ENCODE data around the gene FREM3. TPM values are rescaled to one million over a fixed set of nuclear protein-coding genes. Genes with fewer than 3 reads are reported as not detected.
"Not testable (repeated sequence)": the region's sequence is repeated elsewhere in the genome, so short reads cannot be mapped to it uniquely, and the experiment has no call there.

The FREM3 gene
- total RNA-seq, 3 donors from 2014 or later = not detected

GRCh38 chr4:143693856-143694255 lies 6.6 kb downstream of the FREM3 start:
- ATAC-seq (no peak), DNase-seq (no peak)
- H3K4me1 ChIP-seq (ENCODE audit: low read depth) = no peaks in the 10 kb centered on the region
- no peaks in the 10 kb centered on the region for H3K9me3 ChIP-seq
- TF ChIP-seq, protein P1, sequence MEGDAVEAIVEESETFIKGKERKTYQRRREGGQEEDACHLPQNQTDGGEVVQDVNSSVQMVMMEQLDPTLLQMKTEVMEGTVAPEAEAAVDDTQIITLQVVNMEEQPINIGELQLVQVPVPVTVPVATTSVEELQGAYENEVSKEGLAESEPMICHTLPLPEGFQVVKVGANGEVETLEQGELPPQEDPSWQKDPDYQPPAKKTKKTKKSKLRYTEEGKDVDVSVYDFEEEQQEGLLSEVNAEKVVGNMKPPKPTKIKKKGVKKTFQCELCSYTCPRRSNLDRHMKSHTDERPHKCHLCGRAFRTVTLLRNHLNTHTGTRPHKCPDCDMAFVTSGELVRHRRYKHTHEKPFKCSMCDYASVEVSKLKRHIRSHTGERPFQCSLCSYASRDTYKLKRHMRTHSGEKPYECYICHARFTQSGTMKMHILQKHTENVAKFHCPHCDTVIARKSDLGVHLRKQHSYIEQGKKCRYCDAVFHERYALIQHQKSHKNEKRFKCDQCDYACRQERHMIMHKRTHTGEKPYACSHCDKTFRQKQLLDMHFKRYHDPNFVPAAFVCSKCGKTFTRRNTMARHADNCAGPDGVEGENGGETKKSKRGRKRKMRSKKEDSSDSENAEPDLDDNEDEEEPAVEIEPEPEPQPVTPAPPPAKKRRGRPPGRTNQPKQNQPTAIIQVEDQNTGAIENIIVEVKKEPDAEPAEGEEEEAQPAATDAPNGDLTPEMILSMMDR (IDR thresholded peaks at IDR 0.05) = no peak
- H3K4me3 ChIP-seq = no peak overlapping the region
- no peaks in the 10 kb centered on the region for H3K36me3 ChIP-seq (ENCODE audit: low read depth)
- intact Hi-C loops (cut with DNase I, micrococcal nuclease) = no loop called here

- ATAC-seq = no peak
- TF ChIP-seq, protein P1 (IDR thresholded peaks at IDR 0.05) = no peak
- DNase-seq = no peak
- H3K4me3 ChIP-seq = no peak overlapping the region
- no peaks in the 10 kb centered on the region for H3K9me3 ChIP-seq
- no peaks in the 10 kb centered on the region for H3K36me3 ChIP-seq (ENCODE audit: low read depth)
- intact Hi-C loops (cut with DNase I, micrococcal nuclease) = no loop called here
- no peaks in the 10 kb centered on the region for H3K4me1 ChIP-seq (ENCODE audit: low read depth)
These were observed 8.2 kb downstream of the FREM3 start for GRCh38 chr4:143692241-143692640.

- ATAC-seq = no peak
- Histone ChIP-seq H3K36me3 (ENCODE audit: low read depth) (no peaks in the 10 kb centered on the region), H3K4me1 (ENCODE audit: low read depth) (no peaks in the 10 kb centered on the region), H3K4me3 (no peak overlapping the region), H3K9me3 (no peaks in the 10 kb centered on the region)
- no peak for DNase-seq
- intact Hi-C loops (cut with DNase I, micrococcal nuclease) = no loop called here
- TF ChIP-seq, protein P1 (IDR thresholded peaks at IDR 0.05) = no peak
These were observed 21.0 kb downstream of the FREM3 start for GRCh38 chr4:143679434-143679833.

DNA sequence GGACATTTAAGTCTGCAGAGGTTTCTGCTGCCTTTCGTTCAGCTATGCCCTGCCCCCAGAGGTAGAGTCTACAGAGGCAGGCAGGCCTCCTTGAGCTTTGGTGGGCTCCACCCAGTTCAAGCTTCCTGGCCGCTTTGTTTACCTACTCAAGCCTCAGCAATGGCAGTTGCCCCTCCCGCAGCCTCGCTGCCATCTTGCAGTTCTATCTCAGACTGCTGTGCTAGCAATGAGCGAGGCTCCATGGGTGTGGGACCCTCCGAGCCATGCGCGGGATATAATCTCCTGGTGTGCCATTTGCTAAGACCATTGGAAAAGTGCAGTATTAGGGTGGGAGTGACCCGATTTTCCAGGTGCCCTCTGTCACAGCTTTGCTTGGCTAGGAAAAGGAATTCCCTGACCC lies 26.8 kb downstream of the FREM3 start:
- intact Hi-C loops (cut with DNase I, micrococcal nuclease); H3K4me3 ChIP-seq; H3K36me3 ChIP-seq (ENCODE audit: low read depth); DNase-seq; H3K9me3 ChIP-seq; ATAC-seq; H3K4me1 ChIP-seq (ENCODE audit: low read depth): not testable (repeated sequence)

DNA sequence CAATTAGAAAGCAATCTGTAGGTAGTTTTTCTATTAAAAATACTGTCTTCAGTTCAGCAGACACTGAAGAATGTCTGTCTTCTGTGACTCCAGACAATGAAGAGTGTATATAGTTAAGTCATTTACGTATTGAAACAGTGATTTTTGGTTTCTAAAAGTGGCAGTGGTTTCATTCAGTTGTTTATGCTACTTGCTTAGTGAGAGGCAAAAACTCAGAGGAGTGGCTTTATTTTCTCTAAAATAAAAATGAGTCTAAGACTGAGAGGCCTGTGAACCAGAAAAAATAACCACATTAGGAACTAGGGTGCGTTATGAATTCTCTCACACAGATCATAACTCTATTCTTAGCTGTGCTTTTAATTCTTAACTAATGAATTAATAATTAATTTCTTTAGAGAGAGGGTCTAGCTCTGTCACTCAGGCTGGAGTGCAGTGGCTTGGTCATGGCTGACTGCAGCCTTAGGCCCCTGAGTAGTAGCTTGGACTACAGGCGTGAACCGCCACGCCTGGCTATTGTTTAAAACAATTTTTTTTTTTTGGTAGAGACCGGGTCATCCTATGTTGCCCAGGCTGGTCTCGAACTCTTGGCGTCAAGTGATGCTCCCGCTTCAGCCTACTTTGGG lies 31.4 kb downstream of the FREM3 start:
- no peaks in the 10 kb centered on the region for H3K36me3 ChIP-seq (ENCODE audit: low read depth)

DNA sequence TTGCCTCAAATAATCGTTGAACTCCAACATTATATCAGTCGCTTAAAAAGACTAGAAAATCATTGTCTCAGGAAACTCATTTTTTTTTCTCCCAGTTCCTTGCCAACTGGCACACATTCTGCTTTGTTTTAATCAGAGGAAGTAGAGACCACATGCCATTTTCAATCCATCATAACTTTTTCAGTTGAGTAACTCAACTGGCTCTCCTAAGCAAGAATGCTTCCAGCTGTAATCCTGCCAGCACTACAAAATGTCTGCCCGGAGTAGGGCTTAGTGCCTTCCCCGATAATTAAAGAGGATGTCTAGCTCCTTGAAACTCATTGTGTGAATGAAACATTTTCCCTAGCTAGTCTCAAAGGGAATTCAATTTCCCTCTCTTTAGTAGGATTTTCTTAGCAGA lies 33.0 kb downstream of the FREM3 start:
- DNase-seq = peak in 1 of 3 donors; percentile 29
- ATAC-seq = no peak

More for the DNA sequence above, 31.4 kb downstream of the FREM3 start:
- ATAC-seq (no peak), DNase-seq (no peak)
- intact Hi-C loops (cut with DNase I, micrococcal nuclease) = no loop called here
- TF ChIP-seq, protein P1 (IDR thresholded peaks at IDR 0.05) = no peak
- Histone ChIP-seq H3K9me3 (no peaks in the 10 kb centered on the region), H3K4me3 (no peak overlapping the region), H3K4me1 (ENCODE audit: low read depth) (no peaks in the 10 kb centered on the region)

More for the DNA sequence above, 33.0 kb downstream of the FREM3 start:
- Histone ChIP-seq H3K9me3 (no peaks in the 10 kb centered on the region), H3K4me3 (no peak overlapping the region), H3K36me3 (ENCODE audit: low read depth) (no peaks in the 10 kb centered on the region), H3K4me1 (ENCODE audit: low read depth) (no peaks in the 10 kb centered on the region)
- intact Hi-C loops (cut with DNase I, micrococcal nuclease) = no loop called here
- TF ChIP-seq, protein P1 (IDR thresholded peaks at IDR 0.05) = no peak
